MCF 10A (cell line): Measurements from ENCODE around the gene CNOT8. TPM values are rescaled to one million over a fixed set of nuclear protein-coding genes. Genes with fewer than 3 reads are reported as not detected.

Experiments
- BruUV-seq: library from RNA; stranded (reverse); fragments of 400-500 nt; replicated peaks from 2 replicates; lab custom pipeline; 2021; lab: Mats Ljungman, UMichigan
- CTCF ChIA-PET: fragments of 300-600 bp; sonication (Branson Sonifier 250); formaldehyde crosslinking; extraction: SDS; loops from one replicate; lab custom pipeline; 2021; ENCODE audit warnings: antibody characterized with exemption, inconsistent platforms; lab: Yijun Ruan, JAX
- POLR2A ChIA-PET: fragments of 300-600, 350-650 bp; sonication (Branson Sonifier 250); formaldehyde crosslinking; extraction: SDS; loops from one replicate; lab custom pipeline; 2020; ENCODE audit warnings: antibody characterized with exemption, inconsistent platforms; lab: Yijun Ruan, JAX
- DNase-seq: peaks from one replicate; pipeline ENCODE4 v3.0.0-alpha.2; 2018; ENCODE audit not compliant: unreplicated experiment
- H3K27ac Mint-ChIP-seq: one replicate; pipeline ENCODE4 v1.8.0; 2022; ENCODE audit warnings: mild to moderate bottlenecking, low read depth, mixed read lengths; ENCODE audit not compliant: unreplicated experiment
- H3K27me3 Mint-ChIP-seq: one replicate; pipeline ENCODE4 v1.8.0; 2022; ENCODE audit warnings: mixed read lengths; ENCODE audit not compliant: insufficient read depth, unreplicated experiment
- H3K36me3 Mint-ChIP-seq: one replicate; pipeline ENCODE4 v1.8.0; 2022; ENCODE audit warnings: mild to moderate bottlenecking, moderate library complexity, mixed read lengths; ENCODE audit not compliant: insufficient read depth, unreplicated experiment
- H3K4me1 Mint-ChIP-seq: one replicate; pipeline ENCODE4 v1.8.0; 2022; ENCODE audit warnings: mixed read lengths; ENCODE audit not compliant: insufficient read depth, unreplicated experiment
- H3K4me3 Mint-ChIP-seq: one replicate; pipeline ENCODE4 v1.8.0; 2022; ENCODE audit warnings: mild to moderate bottlenecking, moderate library complexity, mixed read lengths; ENCODE audit not compliant: unreplicated experiment
- H3K9me3 Mint-ChIP-seq: one replicate; pipeline ENCODE4 v1.8.0; 2022; ENCODE audit warnings: mixed read lengths; ENCODE audit not compliant: unreplicated experiment
- intact Hi-C: fragments of 100-400 bp; cut with micrococcal nuclease; formaldehyde crosslinking; loops from 2 replicates; pipeline ENCODE4 v1.14.1; 2022
- total RNA-seq: library from RNA; stranded (reverse); gene quantifications from 2 replicates; pipeline ENCODE4 v1.2.3, GENCODE V29; 2022
- TF ChIP-seq, protein P1 (sequence below): fragments of 200-600 bp; IDR thresholded peaks from one replicate; pipeline ENCODE4 v1.8.0; 2022; ENCODE audit warnings: antibody characterized with exemption, mild to moderate bottlenecking; ENCODE audit not compliant: unreplicated experiment

The CNOT8 gene
- total RNA-seq, 1 experiment from 2014 or later = 52.3 TPM

DNA sequence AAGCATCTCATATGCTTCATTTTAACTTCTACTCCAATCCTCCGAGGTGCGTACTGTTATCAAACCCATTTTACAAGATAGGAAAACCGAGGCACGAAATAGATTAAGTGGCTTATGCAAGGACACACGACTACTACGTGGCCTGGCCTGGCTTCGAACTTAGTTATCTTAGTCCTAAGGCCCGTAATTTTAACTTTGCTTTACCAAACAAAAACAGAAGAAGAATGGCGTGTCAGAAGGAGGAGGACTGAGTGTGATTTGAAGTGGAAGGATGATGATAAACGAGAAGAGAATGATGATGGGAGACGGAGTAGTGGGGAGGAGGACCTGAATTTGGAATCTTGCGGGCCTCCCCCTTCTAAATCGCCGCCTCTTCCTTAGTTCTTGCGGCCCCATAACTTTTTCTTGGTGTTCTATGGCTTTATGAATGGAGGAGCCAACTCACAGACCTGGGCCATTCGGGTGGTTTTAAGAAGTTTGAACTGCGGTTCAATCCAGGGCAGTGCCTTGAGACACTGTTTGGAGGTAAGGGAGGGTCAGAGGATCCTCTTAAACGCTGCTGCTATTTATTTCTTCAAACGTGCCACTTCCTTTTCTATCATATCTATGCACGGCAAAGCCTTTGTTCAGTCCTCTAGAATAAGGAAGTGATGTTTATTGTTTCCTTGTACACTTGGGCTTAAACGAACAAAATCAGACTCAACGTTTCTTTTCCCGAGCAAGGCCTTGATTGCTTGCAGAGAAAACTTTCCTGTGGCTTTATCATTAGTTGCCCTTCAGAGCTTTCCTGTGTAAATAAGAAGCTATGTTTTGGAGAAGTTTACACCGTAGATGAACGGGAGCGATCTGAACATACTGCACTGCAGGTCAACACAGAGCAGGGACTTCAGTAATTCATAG, 795 bp downstream of the CNOT8 start:
- ChIA-PET CTCF (interaction anchor here (0.6 to 1.0 kb wide), 2 partner anchors 94 to 202 kb away, joined by 4 read pairs; no protein-coding TSS in a partner anchor), POLR2A (interaction anchor here (0.5 to 3.0 kb wide), 43 partner anchors 8 to 821 kb away, joined by 3 to 78 read pairs (median 4); partner anchors contain the start of genes FAM114A2, FAXDC2, GEMIN5 and MFAP3)
- BruUV-seq = TSS peak; percentile 40
- peaks cover 42% of the 10 kb centered on the region for H3K4me1 Mint-ChIP-seq
- peaks cover 34% of the 10 kb centered on the region for H3K36me3 Mint-ChIP-seq
- H3K27ac Mint-ChIP-seq = peak overlapping the region; percentile 95
- H3K9me3 Mint-ChIP-seq = no peaks in the 10 kb centered on the region
- intact Hi-C loops = loop anchor here (2.0 kb wide), 3 partner anchors 28 to 208 kb away; partner anchors contain the start of gene LARP1
- DNase-seq = peak; percentile 33
- H3K27me3 Mint-ChIP-seq = no peaks in the 10 kb centered on the region
- H3K4me3 Mint-ChIP-seq = peak overlapping the region; percentile 85
- TF ChIP-seq, protein P1, sequence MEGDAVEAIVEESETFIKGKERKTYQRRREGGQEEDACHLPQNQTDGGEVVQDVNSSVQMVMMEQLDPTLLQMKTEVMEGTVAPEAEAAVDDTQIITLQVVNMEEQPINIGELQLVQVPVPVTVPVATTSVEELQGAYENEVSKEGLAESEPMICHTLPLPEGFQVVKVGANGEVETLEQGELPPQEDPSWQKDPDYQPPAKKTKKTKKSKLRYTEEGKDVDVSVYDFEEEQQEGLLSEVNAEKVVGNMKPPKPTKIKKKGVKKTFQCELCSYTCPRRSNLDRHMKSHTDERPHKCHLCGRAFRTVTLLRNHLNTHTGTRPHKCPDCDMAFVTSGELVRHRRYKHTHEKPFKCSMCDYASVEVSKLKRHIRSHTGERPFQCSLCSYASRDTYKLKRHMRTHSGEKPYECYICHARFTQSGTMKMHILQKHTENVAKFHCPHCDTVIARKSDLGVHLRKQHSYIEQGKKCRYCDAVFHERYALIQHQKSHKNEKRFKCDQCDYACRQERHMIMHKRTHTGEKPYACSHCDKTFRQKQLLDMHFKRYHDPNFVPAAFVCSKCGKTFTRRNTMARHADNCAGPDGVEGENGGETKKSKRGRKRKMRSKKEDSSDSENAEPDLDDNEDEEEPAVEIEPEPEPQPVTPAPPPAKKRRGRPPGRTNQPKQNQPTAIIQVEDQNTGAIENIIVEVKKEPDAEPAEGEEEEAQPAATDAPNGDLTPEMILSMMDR = no peak

DNA sequence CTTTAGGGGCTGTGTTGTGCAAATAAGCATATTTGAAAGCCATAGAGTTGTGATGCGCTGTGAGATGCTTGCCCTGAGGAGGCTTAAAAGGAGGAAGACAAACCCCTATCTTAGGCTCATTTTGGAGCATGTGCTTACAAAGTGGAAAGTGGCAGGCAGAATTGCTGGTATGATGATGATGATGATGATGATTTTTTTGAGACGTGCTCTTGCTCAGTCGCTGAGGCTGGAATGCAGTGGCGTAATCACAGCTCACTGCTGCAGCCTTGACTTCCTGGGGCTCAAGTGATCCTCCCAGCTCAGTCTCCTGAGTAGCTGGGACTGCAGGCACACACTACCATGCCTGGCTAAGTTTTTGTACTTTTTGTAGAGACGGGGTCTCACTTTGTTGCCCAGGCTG, 1.7 kb downstream of the CNOT8 start:
- Mint-ChIP-seq H3K4me3 (peak overlapping the region; percentile 85), H3K4me1 (peaks cover 42% of the 10 kb centered on the region), H3K9me3 (no peaks in the 10 kb centered on the region), H3K36me3 (peaks cover 41% of the 10 kb centered on the region), H3K27me3 (no peaks in the 10 kb centered on the region), H3K27ac (peak overlapping the region; percentile 95)
- TF ChIP-seq, protein P1 = no peak
- BruUV-seq = no TSS peak
- POLR2A ChIA-PET = interaction anchor here (0.6 to 3.0 kb wide), 21 partner anchors 10 to 854 kb away, joined by 3 to 24 read pairs (median 4); partner anchors contain the start of genes FAXDC2, GEMIN5 and MRPL22
- intact Hi-C loops = no loop called here
- CTCF ChIA-PET = interaction anchor here (0.7 to 1.0 kb wide), 4 partner anchors 8 to 202 kb away, joined by 3 to 4 read pairs (median 4); no protein-coding TSS in a partner anchor
- DNase-seq = peak; percentile 73

DNA sequence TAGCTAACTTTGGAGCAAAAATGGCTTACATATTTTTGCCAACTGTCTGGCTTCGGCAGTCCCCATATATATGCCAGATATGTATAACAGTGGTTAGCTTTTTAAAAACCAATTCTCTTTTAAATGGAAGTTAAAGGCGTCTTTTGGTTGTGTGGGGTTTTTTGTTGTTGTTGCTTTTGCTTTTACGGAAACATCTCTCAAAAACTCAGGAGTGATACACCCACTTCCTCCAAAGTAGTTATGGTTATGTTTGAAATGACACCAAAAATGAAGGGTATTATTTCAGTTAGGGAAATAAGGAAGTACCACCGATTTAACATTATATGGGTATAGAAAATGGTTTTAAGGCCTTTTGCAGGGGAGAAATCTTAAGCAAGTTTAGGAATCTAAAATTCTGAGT, 2.3 kb downstream of the CNOT8 start:
- H3K27me3 Mint-ChIP-seq = no peaks in the 10 kb centered on the region
- H3K9me3 Mint-ChIP-seq = no peaks in the 10 kb centered on the region
- H3K36me3 Mint-ChIP-seq = peaks cover 44% of the 10 kb centered on the region
- intact Hi-C loops = no loop called here
- ChIA-PET POLR2A (interaction anchor here (0.6 to 3.0 kb wide), 13 partner anchors 11 to 855 kb away, joined by 3 to 24 read pairs (median 5); partner anchors contain the start of genes FAXDC2, GEMIN5 and MRPL22), CTCF (interaction anchor here (0.7 to 0.9 kb wide), 3 partner anchors 9 to 73 kb away, joined by 3 to 4 read pairs (median 3); no protein-coding TSS in a partner anchor)
- BruUV-seq = no TSS peak
- H3K4me3 Mint-ChIP-seq = peak overlapping the region; percentile 85
- no peak for DNase-seq
- TF ChIP-seq, protein P1 = no peak
- peak overlapping the region; percentile 95 for H3K27ac Mint-ChIP-seq
- peaks cover 49% of the 10 kb centered on the region for H3K4me1 Mint-ChIP-seq

DNA sequence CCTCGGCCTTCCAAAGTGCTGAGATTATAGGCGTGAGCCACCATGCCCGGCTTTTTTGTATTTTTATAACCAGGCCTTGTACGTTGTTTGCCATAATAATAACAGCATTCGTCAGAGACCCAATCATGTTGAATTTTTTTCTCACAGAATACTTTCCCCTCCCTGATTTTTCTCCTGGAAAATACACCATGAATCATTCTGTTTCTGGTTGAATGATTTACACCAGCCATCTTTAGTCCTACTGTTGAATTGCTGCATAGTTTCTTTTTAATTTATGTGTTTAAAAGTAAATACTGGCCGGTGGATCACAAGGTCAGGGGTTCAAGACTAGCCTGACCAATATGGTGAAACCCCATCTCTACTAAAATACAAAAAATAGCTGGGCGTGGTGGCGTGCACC, 3.5 kb downstream of the CNOT8 start:
- intact Hi-C loops = no loop called here
- BruUV-seq = no TSS peak
- H3K27ac Mint-ChIP-seq = peak overlapping the region; percentile 57
- H3K9me3 Mint-ChIP-seq = no peaks in the 10 kb centered on the region
- no peaks in the 10 kb centered on the region for H3K27me3 Mint-ChIP-seq
- peak overlapping the region; percentile 17 for H3K4me3 Mint-ChIP-seq
- DNase-seq = no peak
- H3K36me3 Mint-ChIP-seq = peaks cover 53% of the 10 kb centered on the region
- TF ChIP-seq, protein P1 = no peak
- POLR2A ChIA-PET = interaction anchor here (2.7 to 3.0 kb wide), 2 partner anchors 12 to 33 kb away, joined by 17 to 20 read pairs; partner anchors contain the start of gene FAXDC2
- H3K4me1 Mint-ChIP-seq = peaks cover 51% of the 10 kb centered on the region
- CTCF ChIA-PET = no interaction called here
